C4-2B (cell line): ENCODE results near the gene MICAL3.

ENCODE experiments used
- H3K27ac ChIP-seq: fragments of 450-650 bp; 2 replicates; pipeline ENCODE4 v1.5.1; 2017
- ZFX ChIP-seq: fragments of 450-650 bp; IDR thresholded peaks from 2 replicates; pipeline ENCODE4 v1.6.1; 2017
- TF ChIP-seq, protein P1 (sequence below): fragments of 450-650 bp; conservative IDR thresholded peaks from 2 replicates; pipeline ENCODE4 v1.5.1; 2017; ENCODE audit warnings: mild to moderate bottlenecking

MICAL3 gene

GRCh38 chr22:17774206-17774925, 250.0 kb downstream of the MICAL3 start, which contains the start of gene BID:
Gene BID (minus strand): TSS chr22:17774469. CDS start chr22:17750116, 24,353 bp downstream.
- H3K27ac ChIP-seq = peak within 1 kb of the TSS; percentile 79
- peak; percentile 81; the same call in 1 of the 2 replicates for TF ChIP-seq ZFX
- TF ChIP-seq, protein P1, sequence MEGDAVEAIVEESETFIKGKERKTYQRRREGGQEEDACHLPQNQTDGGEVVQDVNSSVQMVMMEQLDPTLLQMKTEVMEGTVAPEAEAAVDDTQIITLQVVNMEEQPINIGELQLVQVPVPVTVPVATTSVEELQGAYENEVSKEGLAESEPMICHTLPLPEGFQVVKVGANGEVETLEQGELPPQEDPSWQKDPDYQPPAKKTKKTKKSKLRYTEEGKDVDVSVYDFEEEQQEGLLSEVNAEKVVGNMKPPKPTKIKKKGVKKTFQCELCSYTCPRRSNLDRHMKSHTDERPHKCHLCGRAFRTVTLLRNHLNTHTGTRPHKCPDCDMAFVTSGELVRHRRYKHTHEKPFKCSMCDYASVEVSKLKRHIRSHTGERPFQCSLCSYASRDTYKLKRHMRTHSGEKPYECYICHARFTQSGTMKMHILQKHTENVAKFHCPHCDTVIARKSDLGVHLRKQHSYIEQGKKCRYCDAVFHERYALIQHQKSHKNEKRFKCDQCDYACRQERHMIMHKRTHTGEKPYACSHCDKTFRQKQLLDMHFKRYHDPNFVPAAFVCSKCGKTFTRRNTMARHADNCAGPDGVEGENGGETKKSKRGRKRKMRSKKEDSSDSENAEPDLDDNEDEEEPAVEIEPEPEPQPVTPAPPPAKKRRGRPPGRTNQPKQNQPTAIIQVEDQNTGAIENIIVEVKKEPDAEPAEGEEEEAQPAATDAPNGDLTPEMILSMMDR = no peak

- H3K27ac ChIP-seq = peak overlapping the region; percentile 79
- no peak for TF ChIP-seq ZFX
- TF ChIP-seq, protein P1 = no peak
Observed at GRCh38 chr22:17773606-17774205, 250.7 kb downstream of the MICAL3 start.

DNA sequence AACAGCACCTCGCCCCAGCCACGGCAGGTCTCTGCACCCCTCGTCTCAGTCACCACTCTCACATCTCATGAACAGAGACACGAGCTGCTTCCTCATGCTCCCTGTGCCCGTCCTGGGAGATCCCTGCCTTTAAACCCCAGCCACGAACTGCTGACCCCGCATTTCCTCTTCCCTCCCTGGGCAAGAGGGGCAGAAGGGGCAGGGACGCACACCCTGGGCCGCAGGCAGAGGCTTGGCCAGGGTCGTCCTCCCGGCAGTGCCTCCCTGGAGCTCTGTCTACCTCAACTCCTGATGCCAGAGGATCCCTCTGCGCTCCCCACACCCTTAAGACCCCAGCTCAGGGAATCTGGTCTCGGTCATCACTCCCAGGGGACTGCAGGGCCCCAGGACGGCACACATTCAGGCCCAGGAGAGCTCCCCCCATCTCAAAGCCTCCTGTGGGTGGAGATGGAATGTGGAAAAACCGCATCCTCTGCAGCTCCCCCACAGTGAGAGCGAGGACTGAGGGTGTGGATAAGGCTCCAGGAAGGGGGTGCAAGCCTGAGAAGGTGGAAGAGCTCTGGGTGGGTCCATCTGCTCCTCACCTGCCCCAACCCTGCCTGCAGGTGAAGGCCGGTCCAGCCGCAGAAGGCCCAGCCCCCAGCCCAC, 251.3 kb downstream of the MICAL3 start:
- TF ChIP-seq, protein P1 = no peak
- no peak for TF ChIP-seq ZFX
- peak overlapping the region; percentile 79 for H3K27ac ChIP-seq

- peak overlapping the region; percentile 79; the same call in 1 of the 2 replicates for H3K27ac ChIP-seq
- no peak for TF ChIP-seq ZFX
- TF ChIP-seq, protein P1 = no peak
Observed at GRCh38 chr22:17772249-17772957, 252.0 kb downstream of the MICAL3 start.

GRCh38 chr22:17770180-17771077, 253.9 kb downstream of the MICAL3 start:
- TF ChIP-seq, protein P1 = no peak
- TF ChIP-seq ZFX = no peak
- H3K27ac ChIP-seq = no peak overlapping the region

GRCh38 chr22:17769716-17770082, 254.7 kb downstream of the MICAL3 start:
- no peak overlapping the region for H3K27ac ChIP-seq
- no peak for TF ChIP-seq ZFX
